ENCODE results near the gene TSPAN14.

The TSPAN14 gene

GRCh38 chr10:80429521-80429973 lies 24.6 kb upstream of the TSPAN14 start:
- Histone ChIP-seq H3K79me2 (ENCODE audit: insufficient read depth, low read length) (no peaks in the 10 kb centered on the region), H4K20me1 (ENCODE audit: insufficient read depth, low read length) (no peaks in the 10 kb centered on the region), H3K4me1 (ENCODE audit: insufficient read depth, low read length, severe bottlenecking) (no peaks in the 10 kb centered on the region), H3K4me3 (ENCODE audit: low read depth, low read length, poor library complexity, severe bottlenecking) (no peak overlapping the region), H2AFZ (ENCODE audit: low read length) (no peak overlapping the region), H3K9me3 (ENCODE audit: low read length) (no peaks in the 10 kb centered on the region), H3K27me3 (ENCODE audit: insufficient read depth, low read length) (no peaks in the 10 kb centered on the region), H3K4me2 (ENCODE audit: low read length) (no peak overlapping the region), H3K27ac (ENCODE audit: low read depth, low read length, poor library complexity, severe bottlenecking) (no peak overlapping the region), H3K36me3 (ENCODE audit: insufficient read depth, low read length) (peaks cover 16% of the 10 kb centered on the region; the same call in 1 of the 2 replicates), H3F3A (ENCODE audit: insufficient read depth, low read length) (no peaks in the 10 kb centered on the region), H3K9ac (ENCODE audit: low read length) (no peak overlapping the region), H3K9me2 (ENCODE audit: low read depth, low read length) (no peaks in the 10 kb centered on the region)
- no peak for TF ChIP-seq EZH2 (IDR thresholded peaks at IDR 0.05; ENCODE audit: borderline replicate concordance, low read length)
- no peak for TF ChIP-seq CTCF (IDR thresholded peaks at IDR 0.05; ENCODE audit: low read length)

- Histone ChIP-seq H3K36me3 (ENCODE audit: insufficient read depth, low read length) (no peaks in the 10 kb centered on the region), H3K9ac (ENCODE audit: low read length) (no peak overlapping the region), H3K4me2 (ENCODE audit: low read length) (no peak overlapping the region), H4K20me1 (ENCODE audit: insufficient read depth, low read length) (no peaks in the 10 kb centered on the region), H3K4me3 (ENCODE audit: low read depth, low read length, poor library complexity, severe bottlenecking) (no peak overlapping the region), H3F3A (ENCODE audit: insufficient read depth, low read length) (no peaks in the 10 kb centered on the region), H3K27me3 (ENCODE audit: insufficient read depth, low read length) (no peaks in the 10 kb centered on the region), H2AFZ (ENCODE audit: low read length) (no peak overlapping the region), H3K27ac (ENCODE audit: low read depth, low read length, poor library complexity, severe bottlenecking) (no peak overlapping the region), H3K9me3 (ENCODE audit: low read length) (no peaks in the 10 kb centered on the region), H3K79me2 (ENCODE audit: insufficient read depth, low read length) (no peaks in the 10 kb centered on the region), H3K4me1 (ENCODE audit: insufficient read depth, low read length, severe bottlenecking) (no peaks in the 10 kb centered on the region), H3K9me2 (ENCODE audit: low read depth, low read length) (no peaks in the 10 kb centered on the region)
- no peak for TF ChIP-seq EZH2 (IDR thresholded peaks at IDR 0.05; ENCODE audit: borderline replicate concordance, low read length)
- TF ChIP-seq CTCF (IDR thresholded peaks at IDR 0.05; ENCODE audit: low read length): no peak
Measured at GRCh38 chr10:80433134-80433533, 21.0 kb upstream of the TSPAN14 start.

- H3K36me3 ChIP-seq (ENCODE audit: insufficient read depth, low read length): no peaks in the 10 kb centered on the region
- no peaks in the 10 kb centered on the region for H3K9me3 ChIP-seq (ENCODE audit: low read length)
- H3K27me3 ChIP-seq (ENCODE audit: insufficient read depth, low read length): no peaks in the 10 kb centered on the region
- H3K4me3 ChIP-seq (ENCODE audit: low read depth, low read length, poor library complexity, severe bottlenecking): no peak overlapping the region
- no peak overlapping the region for H2AFZ ChIP-seq (ENCODE audit: low read length)
- H3K79me2 ChIP-seq (ENCODE audit: insufficient read depth, low read length): no peaks in the 10 kb centered on the region
- H3K27ac ChIP-seq (ENCODE audit: low read depth, low read length, poor library complexity, severe bottlenecking): no peak overlapping the region
- TF ChIP-seq EZH2 (IDR thresholded peaks at IDR 0.05; ENCODE audit: borderline replicate concordance, low read length): no peak
- TF ChIP-seq CTCF (IDR thresholded peaks at IDR 0.05; ENCODE audit: low read length): no peak
- no peaks in the 10 kb centered on the region for H3F3A ChIP-seq (ENCODE audit: insufficient read depth, low read length)
- no peaks in the 10 kb centered on the region for H4K20me1 ChIP-seq (ENCODE audit: insufficient read depth, low read length)
- no peak overlapping the region for H3K4me2 ChIP-seq (ENCODE audit: low read length)
- H3K4me1 ChIP-seq (ENCODE audit: insufficient read depth, low read length, severe bottlenecking): no peaks in the 10 kb centered on the region
- H3K9me2 ChIP-seq (ENCODE audit: low read depth, low read length): no peaks in the 10 kb centered on the region
- no peak overlapping the region for H3K9ac ChIP-seq (ENCODE audit: low read length)
Measured at GRCh38 chr10:80436446-80437098, 17.5 kb upstream of the TSPAN14 start.

Measured in OCI-LY1 (cell line).